ENCODE results near the gene LSS. TPM values are rescaled to one million over a fixed set of nuclear protein-coding genes. Genes with fewer than 3 reads are reported as not detected.

The LSS gene
- 310 and 374 TPM in 2 replicates for total RNA-seq (2013; cell fraction: nucleolus; rRNA removed)
- total RNA-seq (2014; rRNA removed) (61.4 and 65.2 TPM in 2 replicates), total RNA-seq (2014; rRNA removed; fragmentation: Illumina TruSeq; extraction: Trizol) (19.6 and 20.3 TPM in 2 replicates), total RNA-seq (2021) (82.4 and 86.4 TPM in 2 replicates), polyA plus RNA-seq (2011; rRNA removed) (26.1 and 51.3 TPM in 2 replicates), polyA plus RNA-seq (2014; fragmentation: Illumina TruSeq; extraction: Trizol) (18.3 and 24.0 TPM in 2 replicates), polyA plus RNA-seq (2014; fragmentation: Nextera tagmentation; extraction: Ambion mirVana) (1 to 10 TPM; 2.9 to 3.7 TPM), polyA plus RNA-seq (2014; rRNA removed) (60.9 and 68.4 TPM in 2 replicates), polyA plus RNA-seq (2016; fragmentation: Nextera tagmentation; extraction: Ambion mirVana) (10 to 100 TPM; 25.5 to 29.4 TPM), polyA minus RNA-seq (2011; rRNA and poly(A)+ RNA removed) (80.4 and 121 TPM in 2 replicates), Bru-seq, nascent RNA (percentile 86 among the genes with signal in this experiment), BruChase-seq, experiment 1, labeled RNA remaining after a 6-hour chase (percentile 98 among the genes with signal in this experiment), BruChase-seq, experiment 2, labeled RNA remaining after a 2-hour chase (percentile 96 among the genes with signal in this experiment)
- 24.8 TPM for polyA plus RNA-seq (2011; ENCODE audit: low read depth)
- 53.2 and 64.3 TPM in 2 replicates for polyA plus RNA-seq (2011; cell fraction: cytosol; rRNA removed)
- polyA plus RNA-seq (2011; cell fraction: nucleus; rRNA removed), result 250 and 378 TPM in 2 replicates
- 46.0 and 62.0 TPM in 2 replicates for polyA plus RNA-seq (2012)
- 12.8 and 21.1 TPM in 2 replicates for polyA minus RNA-seq (2011; cell fraction: cytosol; rRNA and poly(A)+ RNA removed)
- polyA minus RNA-seq (2011; cell fraction: nucleus; rRNA and poly(A)+ RNA removed), result 44.5 and 53.5 TPM in 2 replicates
- long read RNA-seq, experiment 1, full-length matches to known transcripts, result 4 of 7 reads
- long read RNA-seq, experiment 1, partial matches to known transcripts, result 3 of 7 reads
- long read RNA-seq, experiment 1, other reads (novel, unspliced or antisense), result 0 of 7 reads
- long read RNA-seq, experiment 2, partial matches to known transcripts, result 0 of 2 reads
- long read RNA-seq, experiment 2, other reads (novel, unspliced or antisense), result 2 of 2 reads

GRCh38 chr21:46228345-46229051 lies at the start of gene LSS:
Gene LSS, minus strand, starts transcription at chr21:46228774. Its CDS starts 29 bp downstream, at chr21:46228745.
- no peaks in the 10 kb centered on the region for H3K27me3 ChIP-seq (replicated peaks in 1 of 2; ENCODE audit: control insufficient read depth in 2 of 2, insufficient read depth in 2 of 2, low read length in 1 of 2)
- in situ Hi-C loops (cut with MboI) (no loop called here), intact Hi-C loops (cut with micrococcal nuclease; ENCODE audit: unreplicated experiment) (loop anchor here (1.0 to 5.0 kb wide), 3 partner anchors 59 to 96 kb away; partner anchors contain the start of genes MCM3AP, PCNT and YBEY)
- DNase-seq (ENCODE audit: low read depth, low spot score), result peak; percentile 83
- peak; percentile 90 for ATAC-seq
- ChIA-PET POLR2A (interaction anchor here (0.9 to 1.7 kb wide), 2 partner anchors 58 to 97 kb away, joined by 3 to 7 read pairs; partner anchors contain the start of gene YBEY), SMC1A (ENCODE audit: uncharacterized antibody, unreplicated experiment) (no interaction called here), RAD21 (ENCODE audit: unreplicated experiment) (interaction anchor here (0.7 to 4.0 kb wide), 4 partner anchors 22 to 95 kb away, joined by 3 to 19 read pairs (median 4); partner anchors contain the start of gene C21orf58), CTCF (interaction anchor here (5.3 to 9.7 kb wide), 2 partner anchors 23 to 85 kb away, joined by 34 to 59 read pairs; no protein-coding TSS in a partner anchor)
- H3K4me2 ChIP-seq (ENCODE audit: control insufficient read depth, insufficient read depth), result peak within 1 kb of the TSS; percentile 90
- H3K9ac ChIP-seq (ENCODE audit: control insufficient read depth, insufficient read depth, low read length), result peak within 1 kb of the TSS; percentile 73
- H3K4me3 ChIP-seq, result peak within 1 kb of the TSS; percentile 81
- peaks cover 5% of the 10 kb centered on the region; the same call in 1 of the 2 replicates for H3K4me1 ChIP-seq (ENCODE audit: control insufficient read depth, insufficient read depth, low read length)
- no peak for FAIRE-seq
- no peaks in the 10 kb centered on the region for H4K20me1 ChIP-seq (ENCODE audit: control insufficient read depth, insufficient read depth)
- no peaks in the 10 kb centered on the region for H3K9me3 ChIP-seq (replicated peaks; ENCODE audit: control insufficient read depth, insufficient read depth, low read length)
- under 1% methylated on average over 54 of the region's 77 CpGs for WGBS (ENCODE audit: insufficient coverage, insufficient replicate concordance, low lambda C conversion rate, missing lambda C conversion rate)
- peak within 1 kb of the TSS; percentile 81 for H2AFZ ChIP-seq (ENCODE audit: control insufficient read depth, low read depth, low read length)
- BruUV-seq (replicated peaks), result no TSS peak
- H3K36me3 ChIP-seq (ENCODE audit: control insufficient read depth in 2 of 2, insufficient read depth in 2 of 2, low read length in 1 of 2), result peaks cover 0 to 6% of the 10 kb centered on the region in 2 experiments; a peak in 2 of 4 replicates
- peaks cover 50% of the 10 kb centered on the region for H3K79me2 ChIP-seq (ENCODE audit: control insufficient read depth, insufficient read depth, low read length)
- peak within 1 kb of the TSS; percentile 73 for H3K27ac ChIP-seq (ENCODE audit: control insufficient read depth, insufficient read depth)
- TF ChIP-seq CUX1 (IDR thresholded peaks at IDR 0.05; ENCODE audit: insufficient replicate concordance, low read depth, low read length) (no peak), NKRF (conservative IDR thresholded peaks at IDR 0.05) (peak; percentile 77), ZNF207 (IDR thresholded peaks at IDR 0.05; ENCODE audit: borderline replicate concordance) (0 out of 2 replicates have a peak, but pooled peaks have one; percentile 55), CEBPB (IDR thresholded peaks at IDR 0.05; ENCODE audit: borderline replicate concordance in 1 of 2, low read depth in 2 of 2, low read length in 2 of 2) (no peak), CHD2 (IDR thresholded peaks at IDR 0.05; ENCODE audit: borderline replicate concordance, low read depth, low read length) (peak; percentile 43; the same call in 1 of the 2 replicates), LARP7 (IDR thresholded peaks at IDR 0.05) (peak; percentile 65; the same call in 1 of the 2 replicates), MXI1 (IDR thresholded peaks at IDR 0.05; ENCODE audit: low read depth, low read length) (peak; percentile 8; the same call in 1 of the 2 replicates)

All from GM12878 (cell line).